ENCODE data around the gene ATP4B.

Gene ATP4B

GRCh38 chr13:113646376-113646775, 11.6 kb downstream of the ATP4B start:
- no peak for TF ChIP-seq POLR2A (IDR thresholded peaks at IDR 0.05; ENCODE audit: low read depth, low read length)
- TF ChIP-seq PAX5 (IDR thresholded peaks at IDR 0.05; ENCODE audit: insufficient read depth, low read length, severe bottlenecking): no peak
- no peak for TF ChIP-seq POU2F2 (IDR thresholded peaks at IDR 0.05; ENCODE audit: low read depth, low read length)
- TF ChIP-seq POLR2AphosphoS5 (IDR thresholded peaks at IDR 0.05; ENCODE audit: low read depth, low read length): no peak
- no peak for FAIRE-seq
- DNase-seq (ENCODE audit: insufficient read length, low spot score): no peak

GRCh38 chr13:113645329-113645728, 12.7 kb downstream of the ATP4B start:
- FAIRE-seq (no peak), DNase-seq (ENCODE audit: insufficient read length, low spot score) (no peak)
- TF ChIP-seq POLR2A (IDR thresholded peaks at IDR 0.05; ENCODE audit: low read depth, low read length): no peak
- no peak for TF ChIP-seq SPI1 (IDR thresholded peaks at IDR 0.05; ENCODE audit: low read depth, low read length)
- TF ChIP-seq PAX5 (IDR thresholded peaks at IDR 0.05; ENCODE audit: insufficient read depth, low read length, severe bottlenecking): no peak
- no peak for TF ChIP-seq POU2F2 (IDR thresholded peaks at IDR 0.05; ENCODE audit: low read depth, low read length)
- no peak for TF ChIP-seq TAF1 (IDR thresholded peaks at IDR 0.05; ENCODE audit: low read depth, low read length)
- no peak for TF ChIP-seq POLR2AphosphoS5 (IDR thresholded peaks at IDR 0.05; ENCODE audit: low read depth, low read length)

GRCh38 chr13:113644800-113645199, 13.2 kb downstream of the ATP4B start:
- DNase-seq (ENCODE audit: insufficient read length, low spot score) (no peak), FAIRE-seq (no peak)
- TF ChIP-seq POLR2AphosphoS5 (IDR thresholded peaks at IDR 0.05; ENCODE audit: low read depth, low read length): no peak

GRCh38 chr13:113643593-113643992, 14.4 kb downstream of the ATP4B start:
- FAIRE-seq: no peak
- TF ChIP-seq POU2F2 (IDR thresholded peaks at IDR 0.05; ENCODE audit: low read depth, low read length) (no peak), POLR2A (IDR thresholded peaks at IDR 0.05; ENCODE audit: low read depth, low read length) (no peak), PAX5 (IDR thresholded peaks at IDR 0.05; ENCODE audit: insufficient read depth, low read length, severe bottlenecking) (no peak), POLR2AphosphoS5 (IDR thresholded peaks at IDR 0.05; ENCODE audit: low read depth, low read length) (no peak), SPI1 (IDR thresholded peaks at IDR 0.05; ENCODE audit: low read depth, low read length) (no peak)
- no peak for DNase-seq (ENCODE audit: insufficient read length, low spot score)

- no peak for TF ChIP-seq POU2F2 (IDR thresholded peaks at IDR 0.05; ENCODE audit: low read depth, low read length)
- TF ChIP-seq POLR2AphosphoS5 (IDR thresholded peaks at IDR 0.05; ENCODE audit: low read depth, low read length): no peak
- TF ChIP-seq SPI1 (IDR thresholded peaks at IDR 0.05; ENCODE audit: low read depth, low read length): no peak
- no peak for TF ChIP-seq TAF1 (IDR thresholded peaks at IDR 0.05; ENCODE audit: low read depth, low read length)
- TF ChIP-seq PAX5 (IDR thresholded peaks at IDR 0.05; ENCODE audit: insufficient read depth, low read length, severe bottlenecking): no peak
- FAIRE-seq (no peak), DNase-seq (ENCODE audit: insufficient read length, low spot score) (no peak)
Observed at GRCh38 chr13:113642563-113642962, 15.4 kb downstream of the ATP4B start.

GRCh38 chr13:113641426-113641825, 16.6 kb downstream of the ATP4B start:
- TF ChIP-seq POLR2AphosphoS5 (IDR thresholded peaks at IDR 0.05; ENCODE audit: low read depth, low read length) (no peak), POU2F2 (IDR thresholded peaks at IDR 0.05; ENCODE audit: low read depth, low read length) (no peak), POLR2A (IDR thresholded peaks at IDR 0.05; ENCODE audit: low read depth, low read length) (no peak), TAF1 (IDR thresholded peaks at IDR 0.05; ENCODE audit: low read depth, low read length) (no peak), SPI1 (IDR thresholded peaks at IDR 0.05; ENCODE audit: low read depth, low read length) (no peak), PAX5 (IDR thresholded peaks at IDR 0.05; ENCODE audit: insufficient read depth, low read length, severe bottlenecking) (no peak)
- FAIRE-seq: no peak
- no peak for DNase-seq (ENCODE audit: insufficient read length, low spot score)

DNA sequence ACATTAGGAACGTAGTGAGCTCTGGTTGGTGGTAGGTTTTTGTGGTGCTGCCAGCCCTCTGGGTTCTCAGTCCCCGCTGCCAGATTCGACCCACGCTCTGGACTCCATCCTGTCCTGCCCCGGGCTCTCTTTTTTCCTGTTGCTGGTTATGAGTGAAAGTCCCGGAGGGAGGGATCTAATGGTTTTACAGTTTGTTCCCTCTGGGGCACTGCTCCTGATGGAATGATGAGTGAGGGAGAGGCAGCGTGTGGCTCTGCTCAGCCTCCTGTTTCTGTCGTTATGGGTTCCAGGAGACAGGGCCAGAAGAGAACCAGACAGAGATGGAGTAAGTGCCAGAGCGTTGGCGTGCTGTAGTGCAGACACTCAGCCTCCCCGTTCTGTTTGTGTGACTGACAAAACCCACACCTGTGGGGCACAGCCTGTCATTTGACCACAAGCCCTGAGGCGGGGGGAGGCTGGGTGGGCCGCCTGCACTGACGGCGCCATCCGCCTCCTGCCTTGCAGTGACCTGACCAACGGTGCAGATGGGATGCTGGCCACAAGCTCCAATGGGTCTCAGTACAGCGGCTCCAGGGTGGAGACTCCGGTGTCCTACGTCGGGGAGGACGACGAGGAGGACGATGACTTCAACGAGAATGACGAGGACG, 18.3 kb downstream of the ATP4B start:
- DNase-seq (ENCODE audit: insufficient read length, low spot score) (no peak), FAIRE-seq (no peak)
- TF ChIP-seq TAF1 (IDR thresholded peaks at IDR 0.05; ENCODE audit: low read depth, low read length) (no peak), POLR2A (IDR thresholded peaks at IDR 0.05; ENCODE audit: low read depth, low read length) (no peak), POU2F2 (IDR thresholded peaks at IDR 0.05; ENCODE audit: low read depth, low read length) (no peak), POLR2AphosphoS5 (IDR thresholded peaks at IDR 0.05; ENCODE audit: low read depth, low read length) (no peak), PAX5 (IDR thresholded peaks at IDR 0.05; ENCODE audit: insufficient read depth, low read length, severe bottlenecking) (no peak), SPI1 (IDR thresholded peaks at IDR 0.05; ENCODE audit: low read depth, low read length) (no peak)

DNA sequence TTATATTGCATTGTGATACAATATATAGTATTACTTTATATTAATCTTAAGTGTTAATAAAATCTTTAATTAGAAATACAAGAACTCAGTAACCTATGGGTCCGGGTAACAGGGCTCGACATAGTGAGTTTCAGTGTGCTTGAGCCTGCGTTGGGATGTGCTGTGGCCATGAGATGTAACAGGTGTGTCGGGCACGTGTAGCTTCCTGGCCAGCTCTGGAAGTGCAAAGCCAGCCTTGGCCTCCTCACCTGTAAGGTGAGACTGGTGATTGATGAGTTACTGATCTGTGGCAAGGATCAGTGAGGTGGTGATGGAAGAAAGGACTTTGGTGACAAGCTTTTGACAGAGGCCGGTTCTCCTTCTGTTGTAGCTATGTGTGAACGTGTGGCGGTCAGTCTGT, 19.2 kb downstream of the ATP4B start:
- DNase-seq (ENCODE audit: insufficient read length, low spot score): no peak
- TF ChIP-seq POU2F2 (IDR thresholded peaks at IDR 0.05; ENCODE audit: low read depth, low read length): no peak
- TF ChIP-seq POLR2AphosphoS5 (IDR thresholded peaks at IDR 0.05; ENCODE audit: low read depth, low read length): no peak
- TF ChIP-seq TAF1 (IDR thresholded peaks at IDR 0.05; ENCODE audit: low read depth, low read length): no peak
- TF ChIP-seq PAX5 (IDR thresholded peaks at IDR 0.05; ENCODE audit: insufficient read depth, low read length, severe bottlenecking): no peak
- no peak for TF ChIP-seq POLR2A (IDR thresholded peaks at IDR 0.05; ENCODE audit: low read depth, low read length)
- TF ChIP-seq SPI1 (IDR thresholded peaks at IDR 0.05; ENCODE audit: low read depth, low read length): no peak
- no peak for FAIRE-seq

GRCh38 chr13:113638173-113638746, 19.7 kb downstream of the ATP4B start:
- DNase-seq (ENCODE audit: insufficient read length, low spot score) (no peak), FAIRE-seq (no peak)
- no peak for TF ChIP-seq POLR2AphosphoS5 (IDR thresholded peaks at IDR 0.05; ENCODE audit: low read depth, low read length)
- TF ChIP-seq PAX5 (IDR thresholded peaks at IDR 0.05; ENCODE audit: insufficient read depth, low read length, severe bottlenecking): no peak
- TF ChIP-seq SPI1 (IDR thresholded peaks at IDR 0.05; ENCODE audit: low read depth, low read length): no peak
- TF ChIP-seq TAF1 (IDR thresholded peaks at IDR 0.05; ENCODE audit: low read depth, low read length): no peak
- TF ChIP-seq POLR2A (IDR thresholded peaks at IDR 0.05; ENCODE audit: low read depth, low read length): no peak
- TF ChIP-seq POU2F2 (IDR thresholded peaks at IDR 0.05; ENCODE audit: low read depth, low read length): no peak

Data from GM12891 (cell line).